22Rv1 (cell line): Measurements from ENCODE around the gene NPIPB8.

Experiments
- ZFX ChIP-seq: fragments of 450-650 bp; IDR thresholded peaks from 2 replicates; pipeline ENCODE4 v1.6.1; 2017; ENCODE audit warnings: antibody characterized with exemption, borderline replicate concordance
- TF ChIP-seq, protein P1 (sequence below): fragments of 450-650 bp; IDR thresholded peaks from 2 replicates; pipeline ENCODE4 v1.5.1; 2017; ENCODE audit warnings: mild to moderate bottlenecking

DNA sequence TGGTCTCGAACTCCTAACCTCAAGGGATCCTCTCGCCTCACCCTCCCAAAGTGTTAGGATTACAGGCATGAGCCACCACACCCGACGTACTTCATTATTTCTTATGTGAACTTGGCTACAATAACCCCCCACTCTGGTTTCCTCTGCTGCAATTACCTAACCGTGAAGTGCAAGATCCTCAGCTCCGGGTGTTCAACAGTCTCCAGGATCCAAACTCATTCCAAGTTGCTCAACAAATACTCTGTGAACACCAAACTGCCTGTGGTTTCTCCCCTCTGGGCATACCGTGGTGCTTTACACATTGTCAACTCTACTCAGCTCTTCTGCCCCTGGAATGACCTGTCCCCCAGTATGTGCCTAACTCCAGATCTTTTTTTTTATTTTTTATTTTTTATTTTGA lies 21.2 kb upstream of the NPIPB8 start:
- TF ChIP-seq, protein P1, sequence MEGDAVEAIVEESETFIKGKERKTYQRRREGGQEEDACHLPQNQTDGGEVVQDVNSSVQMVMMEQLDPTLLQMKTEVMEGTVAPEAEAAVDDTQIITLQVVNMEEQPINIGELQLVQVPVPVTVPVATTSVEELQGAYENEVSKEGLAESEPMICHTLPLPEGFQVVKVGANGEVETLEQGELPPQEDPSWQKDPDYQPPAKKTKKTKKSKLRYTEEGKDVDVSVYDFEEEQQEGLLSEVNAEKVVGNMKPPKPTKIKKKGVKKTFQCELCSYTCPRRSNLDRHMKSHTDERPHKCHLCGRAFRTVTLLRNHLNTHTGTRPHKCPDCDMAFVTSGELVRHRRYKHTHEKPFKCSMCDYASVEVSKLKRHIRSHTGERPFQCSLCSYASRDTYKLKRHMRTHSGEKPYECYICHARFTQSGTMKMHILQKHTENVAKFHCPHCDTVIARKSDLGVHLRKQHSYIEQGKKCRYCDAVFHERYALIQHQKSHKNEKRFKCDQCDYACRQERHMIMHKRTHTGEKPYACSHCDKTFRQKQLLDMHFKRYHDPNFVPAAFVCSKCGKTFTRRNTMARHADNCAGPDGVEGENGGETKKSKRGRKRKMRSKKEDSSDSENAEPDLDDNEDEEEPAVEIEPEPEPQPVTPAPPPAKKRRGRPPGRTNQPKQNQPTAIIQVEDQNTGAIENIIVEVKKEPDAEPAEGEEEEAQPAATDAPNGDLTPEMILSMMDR: no peak
- no peak for TF ChIP-seq ZFX
